PFSK-1 (cell line): ENCODE results near the gene LEMD2.

Experiments used
- FOXP2 ChIP-seq: optimal IDR thresholded peaks from 2 replicates; pipeline ENCODE3; 2011; ENCODE audit warnings: borderline replicate concordance, control low read depth, inconsistent platforms; ENCODE audit not compliant: insufficient read depth; ENCODE audit errors: extremely low read length, extremely low read depth
- POLR2AphosphoS5 ChIP-seq: IDR thresholded peaks from 2 replicates; pipeline ENCODE4 v1.6.1; 2012; ENCODE audit warnings: low read depth, mild to moderate bottlenecking, control low read depth, low read length, moderate library complexity
- REST ChIP-seq, 2 experiments: IDR thresholded peaks; 2 replicates each; pipeline versions ENCODE4 v1.6.1 to v1.8.0; 2011 to 2012; ENCODE audit warnings: low read depth in 2 of 2, low read length in 2 of 2, control low read depth in 1 of 2, inconsistent platforms in 1 of 2, mild to moderate bottlenecking in 1 of 2, moderate library complexity in 1 of 2; ENCODE audit not compliant: insufficient read depth in 1 of 2
- SIN3A ChIP-seq: IDR thresholded peaks from 2 replicates; pipeline ENCODE4 v1.6.1; 2012; ENCODE audit warnings: mild to moderate bottlenecking, low read length, moderate library complexity, borderline replicate concordance; ENCODE audit not compliant: insufficient read depth
- TAF1 ChIP-seq: IDR thresholded peaks from 2 replicates; pipeline ENCODE4 v1.6.1; 2012; ENCODE audit warnings: low read length, control low read depth, borderline replicate concordance; ENCODE audit not compliant: insufficient read depth

LEMD2 gene

DNA sequence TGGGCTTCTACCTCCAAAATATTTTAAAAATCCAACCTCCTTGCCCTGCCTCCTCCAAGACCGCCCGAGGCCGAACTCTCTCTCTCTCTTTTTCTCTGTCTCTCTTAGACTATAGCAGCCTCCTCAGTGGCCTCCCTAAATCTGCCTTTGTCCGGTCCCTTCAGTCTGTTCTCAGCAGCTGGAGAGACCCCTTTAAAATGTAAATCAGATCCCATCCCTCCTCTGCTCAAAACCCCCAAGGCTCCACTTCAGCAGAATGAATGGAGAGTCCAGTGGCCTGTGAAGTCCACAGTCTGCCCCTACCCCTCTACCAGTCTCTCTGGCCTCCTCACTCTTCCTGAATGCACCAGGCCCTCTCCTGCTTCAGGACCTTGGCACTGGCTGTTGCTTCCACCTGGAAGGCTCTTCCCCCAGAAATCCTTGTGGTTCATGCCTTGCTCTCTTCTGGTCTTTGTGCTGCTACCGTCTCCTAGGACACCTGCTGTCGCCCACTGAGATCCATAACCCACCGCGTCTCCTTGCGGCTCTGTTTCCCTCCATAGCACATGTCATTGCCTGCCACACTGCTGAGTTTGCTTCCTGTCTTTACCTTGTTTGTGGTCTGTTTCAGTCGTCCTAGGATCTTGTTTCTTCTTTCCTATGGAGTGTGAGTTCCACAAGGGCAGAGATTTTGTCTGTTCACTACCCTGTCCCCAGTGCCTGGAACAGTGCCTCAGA lies 8.9 kb upstream of the LEMD2 start:
- no peak for TF ChIP-seq SIN3A
- TF ChIP-seq REST (IDR thresholded peaks at IDR 0.05; ENCODE audit: insufficient read depth in 1 of 2, low read depth in 2 of 2, low read length in 2 of 2), result no peak
- no peak for TF ChIP-seq FOXP2
- no peak for TF ChIP-seq POLR2AphosphoS5
- no peak for TF ChIP-seq TAF1

- TF ChIP-seq REST (IDR thresholded peaks at IDR 0.05; ENCODE audit: insufficient read depth in 1 of 2, low read depth in 2 of 2, low read length in 2 of 2) (no peak), TAF1 (no peak), FOXP2 (no peak), SIN3A (no peak), POLR2AphosphoS5 (no peak)
These were observed 6.1 kb upstream of the LEMD2 start for GRCh38 chr6:33794910-33795623.

- TF ChIP-seq TAF1 (no peak), SIN3A (no peak), REST (IDR thresholded peaks at IDR 0.05; ENCODE audit: insufficient read depth in 1 of 2, low read depth in 2 of 2, low read length in 2 of 2) (no peak), FOXP2 (no peak), POLR2AphosphoS5 (no peak)
These were observed 4.1 kb upstream of the LEMD2 start for GRCh38 chr6:33792981-33793380.

DNA sequence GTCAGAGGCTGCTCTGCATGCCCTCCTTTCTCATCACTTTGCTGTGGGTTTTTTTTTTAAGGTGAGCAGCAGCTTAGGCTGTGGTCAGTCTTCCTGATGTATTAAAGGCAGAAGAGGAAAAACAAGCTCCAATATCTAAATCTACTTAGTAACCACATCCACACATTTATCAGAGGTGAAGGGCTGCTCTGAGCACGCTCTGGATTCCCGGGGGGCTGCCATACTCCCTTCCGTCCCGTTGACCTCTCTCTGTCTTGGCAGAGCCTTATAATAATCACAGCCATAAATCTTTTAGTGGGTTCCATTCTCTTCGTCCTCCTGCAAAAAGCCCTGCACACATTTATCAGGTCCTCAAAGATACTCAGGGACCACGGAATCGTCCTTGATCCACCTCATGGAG lies 2.7 kb upstream of the LEMD2 start:
- TF ChIP-seq REST (IDR thresholded peaks at IDR 0.05; ENCODE audit: insufficient read depth in 1 of 2, low read depth in 2 of 2, low read length in 2 of 2), result no peak
- TF ChIP-seq TAF1, result no peak
- no peak for TF ChIP-seq FOXP2
- TF ChIP-seq SIN3A, result no peak
- TF ChIP-seq POLR2AphosphoS5, result no peak
